ENCODE results near the gene RAB11FIP3. TPM values are rescaled to one million over a fixed set of nuclear protein-coding genes. Genes with fewer than 3 reads are reported as not detected.
"Not testable (repeated sequence)": the region's sequence is repeated elsewhere in the genome, so short reads cannot be mapped to it uniquely, and the experiment has no call there.

The RAB11FIP3 gene, protein sequence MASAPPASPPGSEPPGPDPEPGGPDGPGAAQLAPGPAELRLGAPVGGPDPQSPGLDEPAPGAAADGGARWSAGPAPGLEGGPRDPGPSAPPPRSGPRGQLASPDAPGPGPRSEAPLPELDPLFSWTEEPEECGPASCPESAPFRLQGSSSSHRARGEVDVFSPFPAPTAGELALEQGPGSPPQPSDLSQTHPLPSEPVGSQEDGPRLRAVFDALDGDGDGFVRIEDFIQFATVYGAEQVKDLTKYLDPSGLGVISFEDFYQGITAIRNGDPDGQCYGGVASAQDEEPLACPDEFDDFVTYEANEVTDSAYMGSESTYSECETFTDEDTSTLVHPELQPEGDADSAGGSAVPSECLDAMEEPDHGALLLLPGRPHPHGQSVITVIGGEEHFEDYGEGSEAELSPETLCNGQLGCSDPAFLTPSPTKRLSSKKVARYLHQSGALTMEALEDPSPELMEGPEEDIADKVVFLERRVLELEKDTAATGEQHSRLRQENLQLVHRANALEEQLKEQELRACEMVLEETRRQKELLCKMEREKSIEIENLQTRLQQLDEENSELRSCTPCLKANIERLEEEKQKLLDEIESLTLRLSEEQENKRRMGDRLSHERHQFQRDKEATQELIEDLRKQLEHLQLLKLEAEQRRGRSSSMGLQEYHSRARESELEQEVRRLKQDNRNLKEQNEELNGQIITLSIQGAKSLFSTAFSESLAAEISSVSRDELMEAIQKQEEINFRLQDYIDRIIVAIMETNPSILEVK
- total RNA-seq = 9.6 and 10.5 TPM in 2 replicates

- Histone ChIP-seq H3K36me3 (ENCODE audit: control insufficient read depth, insufficient read depth, low read length) (peaks cover 1% of the 10 kb centered on the region), H3K4me3 (ENCODE audit: low read depth, low read length) (peak within 1 kb of the TSS; percentile 72), H3K27me3 (ENCODE audit: control insufficient read depth, insufficient read depth, low read length) (no peaks in the 10 kb centered on the region)
- TF ChIP-seq, protein P1, sequence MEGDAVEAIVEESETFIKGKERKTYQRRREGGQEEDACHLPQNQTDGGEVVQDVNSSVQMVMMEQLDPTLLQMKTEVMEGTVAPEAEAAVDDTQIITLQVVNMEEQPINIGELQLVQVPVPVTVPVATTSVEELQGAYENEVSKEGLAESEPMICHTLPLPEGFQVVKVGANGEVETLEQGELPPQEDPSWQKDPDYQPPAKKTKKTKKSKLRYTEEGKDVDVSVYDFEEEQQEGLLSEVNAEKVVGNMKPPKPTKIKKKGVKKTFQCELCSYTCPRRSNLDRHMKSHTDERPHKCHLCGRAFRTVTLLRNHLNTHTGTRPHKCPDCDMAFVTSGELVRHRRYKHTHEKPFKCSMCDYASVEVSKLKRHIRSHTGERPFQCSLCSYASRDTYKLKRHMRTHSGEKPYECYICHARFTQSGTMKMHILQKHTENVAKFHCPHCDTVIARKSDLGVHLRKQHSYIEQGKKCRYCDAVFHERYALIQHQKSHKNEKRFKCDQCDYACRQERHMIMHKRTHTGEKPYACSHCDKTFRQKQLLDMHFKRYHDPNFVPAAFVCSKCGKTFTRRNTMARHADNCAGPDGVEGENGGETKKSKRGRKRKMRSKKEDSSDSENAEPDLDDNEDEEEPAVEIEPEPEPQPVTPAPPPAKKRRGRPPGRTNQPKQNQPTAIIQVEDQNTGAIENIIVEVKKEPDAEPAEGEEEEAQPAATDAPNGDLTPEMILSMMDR (IDR thresholded peaks at IDR 0.05; ENCODE audit: insufficient read depth, low read length, severe bottlenecking) = peak; percentile 46
- peak; percentile 37 for DNase-seq (ENCODE audit: low read depth)
- no peak for FAIRE-seq
Observed at GRCh38 chr16:425082-425718, at the start of gene RAB11FIP3. Gene RAB11FIP3, plus strand, starts transcription at chr16:425649. Its CDS starts 358 bp downstream, at chr16:426007.

DNA sequence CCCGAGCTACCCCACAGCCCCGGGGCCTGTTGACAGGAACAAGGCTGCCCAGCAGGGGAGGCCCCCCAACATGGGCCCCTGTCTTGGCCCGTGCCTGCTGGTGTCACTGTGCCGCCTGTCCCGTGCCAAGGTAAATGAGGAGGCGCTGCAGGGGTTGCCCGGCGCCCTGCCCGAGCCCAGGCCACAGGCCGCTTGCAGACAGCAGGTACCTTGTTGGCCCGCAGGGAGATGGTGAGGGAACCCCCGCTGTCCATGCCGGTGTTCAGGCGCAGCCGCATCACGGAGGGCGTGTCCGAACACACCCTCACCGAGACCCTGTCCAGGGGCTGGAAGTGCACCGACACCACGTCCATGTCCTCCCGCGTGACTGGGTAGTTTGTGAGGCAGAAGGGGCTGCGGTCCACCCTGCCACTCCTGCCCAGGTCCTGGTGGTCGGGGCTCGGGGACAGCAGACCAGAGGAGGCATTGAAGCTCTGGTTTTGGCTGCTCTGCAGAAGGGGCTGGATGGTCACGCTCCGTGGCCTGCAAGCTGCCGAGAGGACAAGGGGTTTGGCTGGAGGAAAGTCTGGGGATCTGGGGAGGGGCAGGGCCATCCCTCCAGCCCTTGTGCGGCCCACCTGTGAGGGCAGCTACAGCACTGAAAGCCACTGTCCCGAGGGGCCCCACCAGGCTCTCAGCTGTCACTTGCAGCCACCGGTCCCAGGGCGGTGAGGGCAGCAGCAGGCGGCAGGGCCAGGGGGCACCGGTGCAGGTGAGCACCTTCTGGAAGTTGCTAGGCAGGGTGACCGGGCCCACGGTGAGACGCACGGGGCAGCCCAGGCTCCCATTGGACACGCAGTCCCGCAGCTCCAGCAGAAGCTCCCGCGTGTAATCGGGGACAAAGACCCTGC, 49.3 kb upstream of the RAB11FIP3 start:
- FAIRE-seq (no peak), DNase-seq (ENCODE audit: low read depth) (no peak)
- peaks cover 11% of the 10 kb centered on the region for H3K36me3 ChIP-seq (ENCODE audit: control insufficient read depth, insufficient read depth, low read length)
- H3K4me3 ChIP-seq (ENCODE audit: low read depth, low read length) = no peak overlapping the region
- H3K27me3 ChIP-seq (ENCODE audit: control insufficient read depth, insufficient read depth, low read length) = no peaks in the 10 kb centered on the region
- TF ChIP-seq, protein P1 (IDR thresholded peaks at IDR 0.05; ENCODE audit: insufficient read depth, low read length, severe bottlenecking) = no peak

- Histone ChIP-seq H3K27me3 (ENCODE audit: control insufficient read depth, insufficient read depth, low read length) (no peaks in the 10 kb centered on the region), H3K36me3 (ENCODE audit: control insufficient read depth, insufficient read depth, low read length) (peaks cover 9% of the 10 kb centered on the region), H3K4me3 (ENCODE audit: low read depth, low read length) (no peak overlapping the region)
- TF ChIP-seq, protein P1 (IDR thresholded peaks at IDR 0.05; ENCODE audit: insufficient read depth, low read length, severe bottlenecking) = no peak
- DNase-seq (ENCODE audit: low read depth) (no peak), FAIRE-seq (no peak)
Observed at GRCh38 chr16:376817-377418, 48.5 kb upstream of the RAB11FIP3 start.

DNA sequence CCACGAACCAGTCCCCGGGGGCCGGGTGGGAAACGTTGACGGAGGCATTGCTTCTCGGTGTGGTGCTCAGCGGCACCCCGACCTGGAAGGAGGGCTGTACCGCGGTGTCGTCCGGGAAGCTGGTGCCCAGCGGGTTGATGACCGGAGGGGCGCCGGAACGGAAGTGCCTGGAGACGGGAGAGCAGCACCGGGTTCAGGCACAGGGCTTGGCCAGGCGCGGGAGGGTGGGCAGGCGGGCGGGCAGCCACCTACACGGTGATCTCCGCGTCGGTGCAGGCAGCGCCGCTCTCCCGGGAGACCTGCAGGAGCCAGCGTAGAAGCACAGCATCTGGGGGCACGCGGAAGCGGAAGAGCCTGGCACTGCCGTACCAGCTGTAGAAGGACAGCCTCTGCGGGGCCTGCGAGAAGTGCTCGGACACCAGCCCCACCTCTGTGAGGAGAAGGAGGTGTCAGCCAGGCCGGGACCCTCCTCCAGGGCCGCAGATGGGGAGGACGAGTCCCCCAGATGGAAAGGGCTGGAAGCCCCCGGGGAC, 48.0 kb upstream of the RAB11FIP3 start:
- H3K27me3 ChIP-seq (ENCODE audit: control insufficient read depth, insufficient read depth, low read length) = no peaks in the 10 kb centered on the region

DNA sequence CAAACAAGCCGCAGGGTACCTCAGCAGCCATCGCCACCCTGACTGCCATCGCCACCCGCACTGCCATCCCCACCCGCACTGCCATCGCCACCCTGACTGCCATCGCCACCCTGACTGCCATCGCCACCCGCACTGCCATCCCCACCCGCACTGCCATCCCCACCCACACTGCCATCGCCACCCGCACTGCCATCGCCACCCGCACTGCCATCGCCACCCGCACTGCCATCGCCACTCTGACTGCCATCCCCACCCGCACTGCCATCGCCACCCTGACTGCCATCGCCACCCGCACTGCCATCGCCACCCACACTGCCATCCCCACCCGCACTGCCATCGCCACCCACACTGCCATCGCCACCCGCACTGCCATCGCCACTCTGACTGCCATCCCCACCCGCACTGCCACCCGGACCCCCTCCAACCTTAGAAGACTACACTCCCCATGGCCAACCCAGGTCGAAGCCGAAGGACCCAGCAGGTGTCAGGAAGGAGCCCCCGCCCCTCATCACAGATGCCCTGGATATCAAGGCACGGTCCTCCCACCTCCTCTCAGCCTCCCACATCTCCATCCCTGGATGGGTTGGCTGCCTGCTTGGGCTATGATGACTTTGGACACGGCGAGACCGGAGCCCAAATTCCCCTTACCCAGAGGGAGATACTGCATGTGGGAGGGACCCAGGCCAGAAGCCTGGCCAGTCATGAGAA, 47.2 kb upstream of the RAB11FIP3 start:
- H3K4me3 ChIP-seq (ENCODE audit: low read depth, low read length); H3K27me3 ChIP-seq (ENCODE audit: control insufficient read depth, insufficient read depth, low read length); H3K36me3 ChIP-seq (ENCODE audit: control insufficient read depth, insufficient read depth, low read length); DNase-seq (ENCODE audit: low read depth); FAIRE-seq: not testable (repeated sequence)

More for the DNA sequence above, 48.0 kb upstream of the RAB11FIP3 start:
- TF ChIP-seq, protein P1 (IDR thresholded peaks at IDR 0.05; ENCODE audit: insufficient read depth, low read length, severe bottlenecking) = no peak
- DNase-seq (ENCODE audit: low read depth) = no peak
- Histone ChIP-seq H3K4me3 (ENCODE audit: low read depth, low read length) (no peak overlapping the region), H3K36me3 (ENCODE audit: control insufficient read depth, insufficient read depth, low read length) (peaks cover 6% of the 10 kb centered on the region)
- no peak for FAIRE-seq
